GM23338 (cell line): ENCODE measurements around the gene TMEM176B. TPM values are rescaled to one million over a fixed set of nuclear protein-coding genes. Genes with fewer than 3 reads are reported as not detected.
A peak's percentile ranks its signal among the peaks of the same experiment; 100 is the strongest.

Experiments
- ATAC-seq: fragments of 200-7000 bp; cut with Tn5 transposase; 3 replicates; pipeline ENCODE4 v1.9.1; 2020
- DNase-seq: peaks from one replicate; pipeline ENCODE4 v3.0.0-alpha.2; 2015; ENCODE audit warnings: low spot score
- H2AFZ ChIP-seq: fragments of 200-600 bp; sonication (generic); 2 replicates; pipeline ENCODE4 v1.8.0; 2016; ENCODE audit warnings: antibody characterized with exemption, mild to moderate bottlenecking, moderate library complexity
- H3F3A ChIP-seq: fragments of 200-600 bp; sonication (generic); replicated peaks from 2 replicates; pipeline ENCODE4 v1.8.0; 2017; ENCODE audit warnings: antibody characterized with exemption, mixed run types, low read depth
- H3K27ac ChIP-seq: fragments of 200-600 bp; sonication (generic); 2 replicates; pipeline ENCODE4 v1.6.1; 2016; ENCODE audit warnings: low read depth
- H3K27me3 ChIP-seq: fragments of 200-600 bp; sonication (generic); 2 replicates; pipeline ENCODE4 v1.8.0; 2016; ENCODE audit warnings: mild to moderate bottlenecking, mixed run types, moderate library complexity; ENCODE audit not compliant: insufficient read depth
- H3K36me3 ChIP-seq: fragments of 200-600 bp; sonication (generic); 2 replicates; pipeline ENCODE4 v1.8.0; 2016; ENCODE audit warnings: mild to moderate bottlenecking; ENCODE audit not compliant: insufficient read depth
- H3K4me1 ChIP-seq: fragments of 200-600 bp; sonication (generic); 2 replicates; pipeline ENCODE4 v1.8.0; 2016; ENCODE audit warnings: mild to moderate bottlenecking, moderate library complexity; ENCODE audit not compliant: insufficient read depth
- H3K4me2 ChIP-seq: fragments of 200-600 bp; sonication (generic); 2 replicates; pipeline ENCODE4 v1.7.1; 2017; ENCODE audit warnings: mixed run types
- H3K4me3 ChIP-seq: fragments of 200-600 bp; sonication (generic); 2 replicates; pipeline ENCODE4 v1.6.1; 2016; ENCODE audit warnings: mixed run types
- H3K79me2 ChIP-seq: fragments of 200-600 bp; sonication (generic); replicated peaks from 2 replicates; pipeline ENCODE4 v1.8.0; 2017; ENCODE audit warnings: mild to moderate bottlenecking; ENCODE audit not compliant: insufficient read depth
- H3K9me2 ChIP-seq: fragments of 200-600 bp; sonication (generic); 2 replicates; pipeline ENCODE4 v1.8.0; 2017; ENCODE audit not compliant: insufficient read depth
- H4K20me1 ChIP-seq: fragments of 200-600 bp; sonication (generic); replicated peaks from 2 replicates; pipeline ENCODE4 v1.8.0; 2017; ENCODE audit warnings: mild to moderate bottlenecking; ENCODE audit not compliant: insufficient read depth
- H3K27ac Mint-ChIP-seq: 2 replicates; pipeline ENCODE4 v1.8.0; 2020; ENCODE audit warnings: inconsistent platforms, mild to moderate bottlenecking, moderate library complexity, mixed read lengths
- H3K27me3 Mint-ChIP-seq: 3 replicates; pipeline ENCODE4 v1.8.0; 2022; ENCODE audit warnings: low read depth, mild to moderate bottlenecking, moderate library complexity, mixed read lengths, inconsistent platforms; ENCODE audit not compliant: insufficient read depth, poor library complexity
- H3K36me3 Mint-ChIP-seq: 3 replicates; pipeline ENCODE4 v1.8.0; 2021; ENCODE audit warnings: low read depth, mild to moderate bottlenecking, inconsistent platforms, moderate library complexity, mixed read lengths
- H3K4me1 Mint-ChIP-seq: 3 replicates; pipeline ENCODE4 v1.8.0; 2020; ENCODE audit warnings: mild to moderate bottlenecking, inconsistent platforms, mixed read lengths
- H3K4me3 Mint-ChIP-seq: 3 replicates; pipeline ENCODE4 v1.8.0; 2021; ENCODE audit warnings: moderate library complexity, mild to moderate bottlenecking, inconsistent platforms, mixed read lengths
- H3K9me3 Mint-ChIP-seq: 3 replicates; pipeline ENCODE4 v1.8.0; 2020; ENCODE audit warnings: moderate library complexity, mild to moderate bottlenecking, inconsistent platforms, mixed read lengths
- EZH2phosphoT487 ChIP-seq: fragments of 200-600 bp; sonication (generic); IDR thresholded peaks from one replicate; pipeline ENCODE4 v1.8.1; 2018; ENCODE audit warnings: antibody characterized with exemption; ENCODE audit not compliant: unreplicated experiment
- ZNF114 ChIP-seq: fragments of 250-450 bp; sonication (Bioruptor Pico); IDR thresholded peaks from 2 replicates; pipeline ENCODE4 v1.5.0; 2020; ENCODE audit warnings: mild to moderate bottlenecking, moderate library complexity
- polyA plus RNA-seq: library from polyadenylated mRNA; unstranded; fragments of >200 nt; fragmentation: Nextera tagmentation; extraction: Ambion mirVana; gene quantifications from 2 replicates; pipeline ENCODE4 v1.2.1, GENCODE V29; 2016
- total RNA-seq: library from RNA; depleted of rRNA; stranded (reverse); fragments of >200 nt; shearing (Covaris generic); gene quantifications from 2 replicates; pipeline ENCODE4 v1.2.3, GENCODE V29; 2014
- TF ChIP-seq, protein P1 (sequence below), 2 experiments: fragments of 200-600 bp in 1 of 2; sonication (generic) in 1 of 2; conservative IDR thresholded peaks; 2 replicates each; pipeline versions ENCODE4 v1.5.1 to v1.6.1; 2016 to 2017; ENCODE audit warnings: antibody characterized with exemption in 2 of 2, low read depth in 2 of 2, mild to moderate bottlenecking in 2 of 2, moderate library complexity in 1 of 2
- TF ChIP-seq, protein P2 (sequence below): fragments of 250-450 bp; sonication (Bioruptor Pico); IDR thresholded peaks from 2 replicates; pipeline ENCODE4 v1.5.0; 2020; ENCODE audit warnings: mild to moderate bottlenecking, moderate library complexity
- TF ChIP-seq, protein P3 (sequence below): IDR thresholded peaks from one replicate; pipeline ENCODE4 v1.6.1; 2018; ENCODE audit warnings: antibody characterized with exemption; ENCODE audit not compliant: unreplicated experiment

The TMEM176B gene
- total and polyA plus RNA-seq, 2 experiments from 2014 or later: 0.35 to 0.42 TPM

DNA sequence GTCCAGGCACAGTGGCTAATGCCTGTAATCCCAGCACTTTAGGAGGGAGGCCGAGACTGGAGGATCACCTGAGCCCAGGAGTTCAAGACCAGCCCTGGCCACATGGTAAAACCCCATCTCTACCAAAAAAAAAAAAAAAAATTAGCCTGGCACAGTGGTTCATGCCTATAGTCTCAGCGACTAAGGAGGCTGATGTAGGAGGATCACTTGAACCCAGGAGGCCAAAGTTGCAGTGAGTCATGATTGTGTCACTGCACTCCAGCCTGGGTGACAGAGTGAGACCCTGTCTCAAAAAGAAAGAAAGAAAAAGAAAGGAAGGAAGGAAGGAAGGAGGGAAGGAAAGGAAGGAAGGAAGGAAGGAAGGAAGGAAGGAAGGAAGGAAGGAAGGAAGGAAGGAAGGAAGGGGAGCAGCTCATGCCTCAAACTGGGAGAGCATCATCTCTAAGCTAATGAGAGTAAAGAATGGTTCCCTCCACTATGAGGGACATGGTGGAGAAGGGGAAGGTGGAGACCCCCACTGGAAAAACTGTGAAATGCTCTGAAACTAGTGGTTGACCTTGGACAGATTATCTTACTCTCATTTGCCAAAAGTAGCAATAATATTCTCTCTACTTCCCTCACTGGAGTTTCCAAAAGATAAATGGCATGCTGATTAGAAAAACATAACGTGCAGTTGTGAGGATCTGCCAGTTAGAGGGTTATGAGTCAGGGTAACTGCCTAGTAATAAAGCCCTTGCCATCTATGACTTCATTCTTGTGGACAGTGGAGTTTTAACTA lies 46.1 kb downstream of the TMEM176B start:
- Histone ChIP-seq H3K36me3 (no peaks in the 10 kb centered on the region), H3K4me2 (no peak overlapping the region), H2AFZ (no peak overlapping the region), H3K27ac (no peak overlapping the region), H4K20me1 (no peaks in the 10 kb centered on the region; the same call in 1 of the 2 replicates), H3K4me1 (no peaks in the 10 kb centered on the region), H3K27me3 (peaks cover 33% of the 10 kb centered on the region), H3F3A (no peaks in the 10 kb centered on the region), H3K9me2 (no peaks in the 10 kb centered on the region), H3K79me2 (no peaks in the 10 kb centered on the region), H3K4me3 (no peak overlapping the region)
- ATAC-seq (peak; percentile 82), DNase-seq (peak; percentile 60)
- Mint-ChIP-seq H3K4me3 (no peak overlapping the region), H3K36me3 (no peaks in the 10 kb centered on the region), H3K27ac (no peak overlapping the region), H3K9me3 (no peaks in the 10 kb centered on the region), H3K27me3 (peaks cover 22% of the 10 kb centered on the region), H3K4me1 (no peaks in the 10 kb centered on the region)
- TF ChIP-seq, protein P1, sequence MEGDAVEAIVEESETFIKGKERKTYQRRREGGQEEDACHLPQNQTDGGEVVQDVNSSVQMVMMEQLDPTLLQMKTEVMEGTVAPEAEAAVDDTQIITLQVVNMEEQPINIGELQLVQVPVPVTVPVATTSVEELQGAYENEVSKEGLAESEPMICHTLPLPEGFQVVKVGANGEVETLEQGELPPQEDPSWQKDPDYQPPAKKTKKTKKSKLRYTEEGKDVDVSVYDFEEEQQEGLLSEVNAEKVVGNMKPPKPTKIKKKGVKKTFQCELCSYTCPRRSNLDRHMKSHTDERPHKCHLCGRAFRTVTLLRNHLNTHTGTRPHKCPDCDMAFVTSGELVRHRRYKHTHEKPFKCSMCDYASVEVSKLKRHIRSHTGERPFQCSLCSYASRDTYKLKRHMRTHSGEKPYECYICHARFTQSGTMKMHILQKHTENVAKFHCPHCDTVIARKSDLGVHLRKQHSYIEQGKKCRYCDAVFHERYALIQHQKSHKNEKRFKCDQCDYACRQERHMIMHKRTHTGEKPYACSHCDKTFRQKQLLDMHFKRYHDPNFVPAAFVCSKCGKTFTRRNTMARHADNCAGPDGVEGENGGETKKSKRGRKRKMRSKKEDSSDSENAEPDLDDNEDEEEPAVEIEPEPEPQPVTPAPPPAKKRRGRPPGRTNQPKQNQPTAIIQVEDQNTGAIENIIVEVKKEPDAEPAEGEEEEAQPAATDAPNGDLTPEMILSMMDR (conservative IDR thresholded peaks at IDR 0.05; ENCODE audit: low read depth in 2 of 2): peak; percentile 64 to 72
- no peak for TF ChIP-seq ZNF114 (CRISPR knock-in tag)

DNA sequence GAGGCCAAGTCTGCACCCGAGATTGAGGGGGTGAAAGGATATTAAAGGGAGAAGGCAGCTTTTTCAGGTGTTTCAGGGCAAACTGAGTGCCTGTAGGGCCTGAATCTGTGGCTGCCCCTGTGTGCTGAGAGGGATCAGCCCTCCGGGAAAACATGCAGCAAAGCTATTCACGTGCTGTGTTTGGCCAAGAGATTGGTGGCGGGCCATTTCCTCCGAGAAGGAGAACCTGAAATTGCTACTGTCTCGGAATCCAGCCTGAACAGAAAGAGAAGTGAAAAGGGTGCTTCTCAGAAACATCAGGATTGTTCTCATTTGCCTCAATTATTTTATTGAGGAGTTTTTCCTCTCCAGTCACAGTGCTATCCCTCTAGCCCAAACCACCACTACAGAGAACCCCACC lies 46.9 kb downstream of the TMEM176B start:
- Histone ChIP-seq H3K4me1 (no peaks in the 10 kb centered on the region), H3K9me2 (no peaks in the 10 kb centered on the region), H3K4me3 (no peak overlapping the region), H4K20me1 (no peaks in the 10 kb centered on the region; the same call in 1 of the 2 replicates), H3K27me3 (peaks cover 41% of the 10 kb centered on the region), H3F3A (no peaks in the 10 kb centered on the region), H3K36me3 (no peaks in the 10 kb centered on the region), H3K79me2 (no peaks in the 10 kb centered on the region), H3K27ac (no peak overlapping the region), H2AFZ (no peak overlapping the region), H3K4me2 (no peak overlapping the region)
- H3K4me1 Mint-ChIP-seq: no peaks in the 10 kb centered on the region
- no peaks in the 10 kb centered on the region for H3K36me3 Mint-ChIP-seq
- no peak overlapping the region for H3K27ac Mint-ChIP-seq
- peaks cover 29% of the 10 kb centered on the region for H3K27me3 Mint-ChIP-seq
- DNase-seq (no peak), ATAC-seq (no peak)
- no peak overlapping the region for H3K4me3 Mint-ChIP-seq
- no peaks in the 10 kb centered on the region for H3K9me3 Mint-ChIP-seq
- TF ChIP-seq, protein P2, sequence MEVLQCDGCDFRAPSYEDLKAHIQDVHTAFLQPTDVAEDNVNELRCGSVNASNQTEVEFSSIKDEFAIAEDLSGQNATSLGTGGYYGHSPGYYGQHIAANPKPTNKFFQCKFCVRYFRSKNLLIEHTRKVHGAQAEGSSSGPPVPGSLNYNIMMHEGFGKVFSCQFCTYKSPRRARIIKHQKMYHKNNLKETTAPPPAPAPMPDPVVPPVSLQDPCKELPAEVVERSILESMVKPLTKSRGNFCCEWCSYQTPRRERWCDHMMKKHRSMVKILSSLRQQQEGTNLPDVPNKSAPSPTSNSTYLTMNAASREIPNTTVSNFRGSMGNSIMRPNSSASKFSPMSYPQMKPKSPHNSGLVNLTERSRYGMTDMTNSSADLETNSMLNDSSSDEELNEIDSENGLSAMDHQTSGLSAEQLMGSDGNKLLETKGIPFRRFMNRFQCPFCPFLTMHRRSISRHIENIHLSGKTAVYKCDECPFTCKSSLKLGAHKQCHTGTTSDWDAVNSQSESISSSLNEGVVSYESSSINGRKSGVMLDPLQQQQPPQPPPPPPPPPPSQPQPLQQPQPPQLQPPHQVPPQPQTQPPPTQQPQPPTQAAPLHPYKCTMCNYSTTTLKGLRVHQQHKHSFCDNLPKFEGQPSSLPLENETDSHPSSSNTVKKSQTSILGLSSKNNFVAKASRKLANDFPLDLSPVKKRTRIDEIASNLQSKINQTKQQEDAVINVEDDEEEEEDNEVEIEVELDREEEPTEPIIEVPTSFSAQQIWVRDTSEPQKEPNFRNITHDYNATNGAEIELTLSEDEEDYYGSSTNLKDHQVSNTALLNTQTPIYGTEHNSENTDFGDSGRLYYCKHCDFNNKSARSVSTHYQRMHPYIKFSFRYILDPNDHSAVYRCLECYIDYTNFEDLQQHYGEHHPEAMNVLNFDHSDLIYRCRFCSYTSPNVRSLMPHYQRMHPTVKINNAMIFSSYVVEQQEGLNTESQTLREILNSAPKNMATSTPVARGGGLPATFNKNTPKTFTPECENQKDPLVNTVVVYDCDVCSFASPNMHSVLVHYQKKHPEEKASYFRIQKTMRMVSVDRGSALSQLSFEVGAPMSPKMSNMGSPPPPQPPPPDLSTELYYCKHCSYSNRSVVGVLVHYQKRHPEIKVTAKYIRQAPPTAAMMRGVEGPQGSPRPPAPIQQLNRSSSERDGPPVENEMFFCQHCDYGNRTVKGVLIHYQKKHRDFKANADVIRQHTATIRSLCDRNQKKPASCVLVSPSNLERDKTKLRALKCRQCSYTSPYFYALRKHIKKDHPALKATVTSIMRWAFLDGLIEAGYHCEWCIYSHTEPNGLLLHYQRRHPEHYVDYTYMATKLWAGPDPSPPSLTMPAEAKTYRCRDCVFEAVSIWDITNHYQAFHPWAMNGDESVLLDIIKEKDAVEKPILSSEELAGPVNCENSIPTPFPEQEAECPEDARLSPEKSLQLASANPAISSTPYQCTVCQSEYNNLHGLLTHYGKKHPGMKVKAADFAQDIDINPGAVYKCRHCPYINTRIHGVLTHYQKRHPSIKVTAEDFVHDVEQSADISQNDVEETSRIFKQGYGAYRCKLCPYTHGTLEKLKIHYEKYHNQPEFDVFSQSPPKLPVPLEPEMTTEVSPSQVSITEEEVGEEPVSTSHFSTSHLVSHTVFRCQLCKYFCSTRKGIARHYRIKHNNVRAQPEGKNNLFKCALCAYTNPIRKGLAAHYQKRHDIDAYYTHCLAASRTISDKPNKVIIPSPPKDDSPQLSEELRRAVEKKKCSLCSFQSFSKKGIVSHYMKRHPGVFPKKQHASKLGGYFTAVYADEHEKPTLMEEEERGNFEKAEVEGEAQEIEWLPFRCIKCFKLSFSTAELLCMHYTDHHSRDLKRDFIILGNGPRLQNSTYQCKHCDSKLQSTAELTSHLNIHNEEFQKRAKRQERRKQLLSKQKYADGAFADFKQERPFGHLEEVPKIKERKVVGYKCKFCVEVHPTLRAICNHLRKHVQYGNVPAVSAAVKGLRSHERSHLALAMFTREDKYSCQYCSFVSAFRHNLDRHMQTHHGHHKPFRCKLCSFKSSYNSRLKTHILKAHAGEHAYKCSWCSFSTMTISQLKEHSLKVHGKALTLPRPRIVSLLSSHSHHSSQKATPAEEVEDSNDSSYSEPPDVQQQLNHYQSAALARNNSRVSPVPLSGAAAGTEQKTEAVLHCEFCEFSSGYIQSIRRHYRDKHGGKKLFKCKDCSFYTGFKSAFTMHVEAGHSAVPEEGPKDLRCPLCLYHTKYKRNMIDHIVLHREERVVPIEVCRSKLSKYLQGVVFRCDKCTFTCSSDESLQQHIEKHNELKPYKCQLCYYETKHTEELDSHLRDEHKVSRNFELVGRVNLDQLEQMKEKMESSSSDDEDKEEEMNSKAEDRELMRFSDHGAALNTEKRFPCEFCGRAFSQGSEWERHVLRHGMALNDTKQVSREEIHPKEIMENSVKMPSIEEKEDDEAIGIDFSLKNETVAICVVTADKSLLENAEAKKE (CRISPR knock-in tag): no peak
- TF ChIP-seq ZNF114 (CRISPR knock-in tag) (no peak), EZH2phosphoT487 (no peak)
- TF ChIP-seq, protein P3, sequence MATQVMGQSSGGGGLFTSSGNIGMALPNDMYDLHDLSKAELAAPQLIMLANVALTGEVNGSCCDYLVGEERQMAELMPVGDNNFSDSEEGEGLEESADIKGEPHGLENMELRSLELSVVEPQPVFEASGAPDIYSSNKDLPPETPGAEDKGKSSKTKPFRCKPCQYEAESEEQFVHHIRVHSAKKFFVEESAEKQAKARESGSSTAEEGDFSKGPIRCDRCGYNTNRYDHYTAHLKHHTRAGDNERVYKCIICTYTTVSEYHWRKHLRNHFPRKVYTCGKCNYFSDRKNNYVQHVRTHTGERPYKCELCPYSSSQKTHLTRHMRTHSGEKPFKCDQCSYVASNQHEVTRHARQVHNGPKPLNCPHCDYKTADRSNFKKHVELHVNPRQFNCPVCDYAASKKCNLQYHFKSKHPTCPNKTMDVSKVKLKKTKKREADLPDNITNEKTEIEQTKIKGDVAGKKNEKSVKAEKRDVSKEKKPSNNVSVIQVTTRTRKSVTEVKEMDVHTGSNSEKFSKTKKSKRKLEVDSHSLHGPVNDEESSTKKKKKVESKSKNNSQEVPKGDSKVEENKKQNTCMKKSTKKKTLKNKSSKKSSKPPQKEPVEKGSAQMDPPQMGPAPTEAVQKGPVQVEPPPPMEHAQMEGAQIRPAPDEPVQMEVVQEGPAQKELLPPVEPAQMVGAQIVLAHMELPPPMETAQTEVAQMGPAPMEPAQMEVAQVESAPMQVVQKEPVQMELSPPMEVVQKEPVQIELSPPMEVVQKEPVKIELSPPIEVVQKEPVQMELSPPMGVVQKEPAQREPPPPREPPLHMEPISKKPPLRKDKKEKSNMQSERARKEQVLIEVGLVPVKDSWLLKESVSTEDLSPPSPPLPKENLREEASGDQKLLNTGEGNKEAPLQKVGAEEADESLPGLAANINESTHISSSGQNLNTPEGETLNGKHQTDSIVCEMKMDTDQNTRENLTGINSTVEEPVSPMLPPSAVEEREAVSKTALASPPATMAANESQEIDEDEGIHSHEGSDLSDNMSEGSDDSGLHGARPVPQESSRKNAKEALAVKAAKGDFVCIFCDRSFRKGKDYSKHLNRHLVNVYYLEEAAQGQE: no peak
- TF ChIP-seq, protein P1 (conservative IDR thresholded peaks at IDR 0.05; ENCODE audit: low read depth in 2 of 2): no peak
